IMR-90 (cell line): ENCODE data around the gene RGS19. TPM values are rescaled to one million over a fixed set of nuclear protein-coding genes. Genes with fewer than 3 reads are reported as not detected.

Source experiments
- ATAC-seq: fragments of 200-7000 bp; cut with Tn5 transposase; 2 replicates; pipeline ENCODE4 v1.9.1; 2020; ENCODE audit warnings: low read depth, mild to moderate bottlenecking, moderate library complexity
- BruUV-seq: library from RNA; stranded (reverse); fragments of 400-500 nt; replicated peaks from 2 replicates; lab custom pipeline; 2021; lab: Mats Ljungman, UMichigan
- CTCF ChIA-PET: fragments of 300-600 bp; formaldehyde crosslinking; extraction: SDS; loops from one replicate; lab custom pipeline; 2021; ENCODE audit warnings: antibody characterized with exemption; lab: Yijun Ruan, JAX
- POLR2A ChIA-PET: fragments of 300-600 bp; sonication (Branson Sonifier 250); formaldehyde crosslinking; loops from one replicate; lab custom pipeline; 2022; ENCODE audit warnings: antibody characterized with exemption; ENCODE audit not compliant: unreplicated experiment; lab: Charles Lee
- DNase-seq: peaks from one replicate; pipeline ENCODE4 v3.0.0; 2013
- H2AFZ ChIP-seq: replicated peaks from 2 replicates; pipeline ENCODE3; 2013; ENCODE audit warnings: low read length, mild to moderate bottlenecking; ENCODE audit not compliant: poor library complexity
- H2AK5ac ChIP-seq: 2 replicates; pipeline ENCODE4 v1.6.1; 2013; ENCODE audit warnings: low read depth, low read length, inconsistent platforms
- H2AK9ac ChIP-seq: replicated peaks from 2 replicates; pipeline ENCODE3; 2013; ENCODE audit warnings: mild to moderate bottlenecking, low read depth, low read length, moderate library complexity; ENCODE audit not compliant: poor library complexity
- H2BK120ac ChIP-seq: 2 replicates; pipeline ENCODE4 v1.6.1; 2013; ENCODE audit warnings: low read depth, low read length, inconsistent platforms
- H2BK15ac ChIP-seq: 3 replicates; pipeline ENCODE4 v1.6.1; 2013; ENCODE audit warnings: low read depth, low read length, inconsistent platforms
- H2BK20ac ChIP-seq: 2 replicates; pipeline ENCODE4 v1.6.1; 2013; ENCODE audit warnings: low read depth, mild to moderate bottlenecking, inconsistent platforms, low read length, moderate library complexity
- H2BK5ac ChIP-seq: 2 replicates; pipeline ENCODE4 v1.6.1; 2013; ENCODE audit warnings: mild to moderate bottlenecking, low read depth, low read length, inconsistent platforms; ENCODE audit not compliant: poor library complexity, severe bottlenecking
- H3K14ac ChIP-seq: replicated peaks from 2 replicates; pipeline ENCODE4 v1.6.1; 2013; ENCODE audit warnings: low read depth, low read length, inconsistent platforms
- H3K18ac ChIP-seq: 2 replicates; pipeline ENCODE4 v1.6.1; 2013; ENCODE audit warnings: low read depth, low read length, control low read depth
- H3K23ac ChIP-seq: 2 replicates; pipeline ENCODE4 v1.6.1; 2013; ENCODE audit warnings: low read depth, low read length, inconsistent platforms
- H3K27ac ChIP-seq: 2 replicates; pipeline ENCODE4 v1.5.1; 2013; ENCODE audit warnings: mild to moderate bottlenecking, control low read depth, low read length; ENCODE audit not compliant: insufficient read depth
- H3K27me3 ChIP-seq: 2 replicates; pipeline ENCODE4 v1.6.1; 2013; ENCODE audit warnings: low read length; ENCODE audit not compliant: control insufficient read depth, insufficient read depth
- H3K36me3 ChIP-seq: 2 replicates; pipeline ENCODE4 v1.6.1; 2013; ENCODE audit warnings: low read length, mixed read lengths; ENCODE audit not compliant: control insufficient read depth, insufficient read depth
- H3K4ac ChIP-seq: 2 replicates; pipeline ENCODE4 v1.6.1; 2013; ENCODE audit warnings: low read depth, low read length, inconsistent platforms
- H3K4me1 ChIP-seq: 2 replicates; pipeline ENCODE4 v1.6.1; 2013; ENCODE audit warnings: low read length, mixed read lengths; ENCODE audit not compliant: control insufficient read depth, insufficient read depth
- H3K4me2 ChIP-seq: 2 replicates; pipeline ENCODE4 v1.6.1; 2013; ENCODE audit warnings: low read depth, mild to moderate bottlenecking, control low read depth, low read length, moderate library complexity
- H3K4me3 ChIP-seq: 2 replicates; pipeline ENCODE4 v1.5.1; 2013; ENCODE audit warnings: low read depth, mild to moderate bottlenecking, control low read depth, low read length, moderate library complexity; ENCODE audit not compliant: insufficient read depth
- H3K56ac ChIP-seq: 2 replicates; pipeline ENCODE4 v1.6.1; 2013; ENCODE audit warnings: low read length, inconsistent platforms; ENCODE audit not compliant: insufficient read depth; ENCODE audit errors: extremely low read depth
- H3K79me1 ChIP-seq, 2 experiments: 2 replicates each; pipeline ENCODE4 v1.6.1; 2013; ENCODE audit warnings: low read length in 2 of 2, inconsistent platforms in 1 of 2, low read depth in 1 of 2
- H3K9ac ChIP-seq: 2 replicates; pipeline ENCODE4 v1.6.1; 2013; ENCODE audit warnings: low read depth, low read length, control low read depth
- H3K9me1 ChIP-seq: 2 replicates; pipeline ENCODE4 v1.6.1; 2013; ENCODE audit warnings: low read length, inconsistent platforms; ENCODE audit not compliant: insufficient read depth
- H3K9me3 ChIP-seq: 2 replicates; pipeline ENCODE4 v1.6.1; 2013; ENCODE audit warnings: low read length; ENCODE audit not compliant: control insufficient read depth, insufficient read depth
- H4K20me1 ChIP-seq: 2 replicates; pipeline ENCODE4 v1.6.1; 2013; ENCODE audit warnings: low read length, inconsistent platforms; ENCODE audit not compliant: insufficient read depth
- H4K5ac ChIP-seq: 2 replicates; pipeline ENCODE4 v1.6.1; 2013; ENCODE audit warnings: mild to moderate bottlenecking, low read depth, low read length, control low read depth
- H4K8ac ChIP-seq, 2 experiments: 2 replicates each; pipeline ENCODE4 v1.6.1; 2013; ENCODE audit warnings: low read depth in 2 of 2, low read length in 2 of 2, control low read depth in 1 of 2, inconsistent platforms in 1 of 2
- H4K91ac ChIP-seq: 2 replicates; pipeline ENCODE4 v1.6.1; 2013; ENCODE audit warnings: low read depth, low read length, inconsistent platforms; ENCODE audit not compliant: insufficient read depth
- BHLHE40 ChIP-seq: fragments of 150-350 bp; IDR thresholded peaks from 2 replicates; pipeline ENCODE4 v1.6.1; 2016; ENCODE audit warnings: mild to moderate bottlenecking, low read depth, low read length
- CHD1 ChIP-seq: IDR thresholded peaks from 2 replicates; pipeline ENCODE4 v1.6.1; 2012; ENCODE audit warnings: low read depth, low read length, improper control_type of control experiment
- MAFK ChIP-seq: IDR thresholded peaks from 2 replicates; pipeline ENCODE4 v1.6.1; 2012; ENCODE audit warnings: low read depth, low read length, improper control_type of control experiment
- MXI1 ChIP-seq: IDR thresholded peaks from 2 replicates; pipeline ENCODE4 v1.6.1; 2012; ENCODE audit warnings: low read depth, mild to moderate bottlenecking, low read length, moderate library complexity, borderline replicate concordance
- RCOR1 ChIP-seq: IDR thresholded peaks from 2 replicates; pipeline ENCODE4 v1.6.1; 2012; ENCODE audit warnings: mild to moderate bottlenecking, low read length, improper control_type of control experiment; ENCODE audit not compliant: insufficient replicate concordance
- SMC3 ChIP-seq: fragments of 150-350 bp; IDR thresholded peaks from 2 replicates; pipeline ENCODE4 v1.6.1; 2016; ENCODE audit warnings: low read depth, mild to moderate bottlenecking, antibody characterized with exemption, low read length, moderate library complexity
- WGBS, 2 experiments: methylation state at CpG; one replicate each; pipeline versions ENCODE4 v1.1.5 to v1.1.7; 2013; ENCODE audit warnings: missing lambda C conversion rate in 2 of 2; ENCODE audit not compliant: insufficient read length in 1 of 2; ENCODE audit errors: extremely low coverage in 2 of 2; 5-methylcytosine and 5-hydroxymethylcytosine counted together
- dilution Hi-C: fragments of 300-500 bp; cut with HindIII; formaldehyde crosslinking; loops from one replicate; pipeline ENCODE4 v1.14.3; 2018; ENCODE audit warnings: low sequenced_read_pairs; ENCODE audit not compliant: unreplicated experiment
- in situ Hi-C: fragments of 300-500 bp; cut with MboI; formaldehyde crosslinking; loops from 3 replicates; pipeline ENCODE4 v1.14.3; 2019; ENCODE audit warnings: low sequenced_read_pairs, inconsistent platforms, mixed read lengths
- intact Hi-C: fragments of 100-400 bp; cut with micrococcal nuclease; formaldehyde crosslinking; loops from 2 replicates; pipeline ENCODE4 v1.10.0; 2022
- polyA plus RNA-seq, 3 experiments: library from polyadenylated mRNA; depleted of rRNA; stranded (reverse); fragments of >200 nt; gene quantifications; 2 replicates each; pipeline ENCODE4 v1.2.3, GENCODE V29; 2012; ENCODE audit warnings: low replicate concordance in 1 of 3
- total RNA-seq: library from RNA; depleted of rRNA; stranded (reverse); fragments of >200 nt; gene quantifications from 2 replicates; pipeline ENCODE4 v1.2.3, GENCODE V29; 2012
- TF ChIP-seq, protein P1 (sequence below): conservative IDR thresholded peaks from 2 replicates; pipeline ENCODE4 v1.5.1; 2012; ENCODE audit warnings: mild to moderate bottlenecking, low read depth, low read length, improper control_type of control experiment

Gene RGS19
- total and polyA plus RNA-seq, 2 of the 4 experiments (the other 2 are of a cell fraction), result 7.7 to 17.5 TPM

DNA sequence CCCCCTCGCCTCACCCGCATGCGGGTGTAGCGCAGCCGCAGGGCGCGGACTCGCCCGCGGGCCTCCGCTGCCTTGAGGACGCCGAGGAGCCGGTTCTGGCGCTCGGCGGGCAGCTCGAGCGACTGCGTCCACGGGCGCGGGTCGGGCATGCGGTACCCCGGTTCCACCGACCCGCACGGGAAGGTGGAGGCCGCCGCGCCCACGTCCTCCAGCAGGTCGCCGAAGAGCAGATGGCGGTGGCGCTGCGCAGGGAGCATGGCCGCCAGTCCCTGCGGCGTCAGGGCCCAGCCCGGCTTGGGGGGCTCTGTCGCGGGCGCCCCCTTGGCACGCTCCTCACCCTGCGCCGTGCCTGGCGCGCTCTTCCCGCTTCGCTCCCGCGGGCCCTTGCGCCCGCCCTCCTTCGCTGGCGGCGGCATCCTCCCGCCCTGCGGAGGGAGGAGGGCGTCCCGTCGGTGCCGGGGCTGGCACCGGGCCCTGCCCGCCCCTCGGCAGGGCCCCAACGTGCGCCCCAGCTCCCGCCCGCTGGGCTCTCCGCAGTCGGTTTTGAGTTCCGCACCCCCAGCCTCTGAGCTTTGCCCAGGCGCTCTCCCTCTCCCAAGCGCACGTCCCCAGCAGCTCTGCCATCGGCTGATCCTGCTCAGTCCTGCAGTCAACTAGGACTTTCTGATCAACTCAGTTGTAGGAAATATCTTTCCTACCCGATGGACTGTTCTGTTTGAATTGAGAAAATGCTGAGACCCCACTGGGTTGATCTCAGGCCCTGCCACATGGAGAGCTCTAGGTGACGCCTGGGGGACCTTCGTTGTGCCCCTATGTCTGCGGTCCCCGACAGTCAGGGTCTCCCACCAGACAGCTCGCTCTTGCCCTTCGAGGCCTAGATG lies 4.7 kb upstream of the RGS19 start, which contains the start of gene LKAAEAR1:
TSS of gene LKAAEAR1 (minus strand) at position 595 of the 881 bp plus-strand sequence. CDS start at position 416, 179 bp downstream.
- no peaks in the 10 kb centered on the region for H3K9me1 ChIP-seq
- H2BK120ac ChIP-seq, result no peak within 1 kb of the TSS
- intact Hi-C loops, result loop anchor here (1.0 kb wide), 1 partner anchor 36 kb away; no protein-coding TSS in a partner anchor
- H3K27ac ChIP-seq, result no peak within 1 kb of the TSS
- H2AK9ac ChIP-seq, result no peak within 1 kb of the TSS
- H4K20me1 ChIP-seq, result peaks cover 15% of the 10 kb centered on the region
- DNase-seq, result no peak
- ChIA-PET POLR2A (no interaction called here), CTCF (interaction anchor here (0.6 to 1.3 kb wide), 5 partner anchors 25 to 177 kb away, joined by 3 to 6 read pairs (median 4); no protein-coding TSS in a partner anchor)
- H2AFZ ChIP-seq, result peak within 1 kb of the TSS; percentile 95
- dilution Hi-C loops, result no loop called here
- peaks cover 0 to 1% of the 10 kb centered on the region in 2 experiments; a peak in 2 of 4 replicates for H3K79me1 ChIP-seq
- H2BK20ac ChIP-seq, result no peak within 1 kb of the TSS
- no peak within 1 kb of the TSS for H4K5ac ChIP-seq
- H3K4me1 ChIP-seq, result peaks cover 7% of the 10 kb centered on the region
- TF ChIP-seq MAFK (no peak), CHD1 (no peak), SMC3 (no peak), RCOR1 (no peak), MXI1 (no peak), BHLHE40 (no peak)
- TF ChIP-seq, protein P1, sequence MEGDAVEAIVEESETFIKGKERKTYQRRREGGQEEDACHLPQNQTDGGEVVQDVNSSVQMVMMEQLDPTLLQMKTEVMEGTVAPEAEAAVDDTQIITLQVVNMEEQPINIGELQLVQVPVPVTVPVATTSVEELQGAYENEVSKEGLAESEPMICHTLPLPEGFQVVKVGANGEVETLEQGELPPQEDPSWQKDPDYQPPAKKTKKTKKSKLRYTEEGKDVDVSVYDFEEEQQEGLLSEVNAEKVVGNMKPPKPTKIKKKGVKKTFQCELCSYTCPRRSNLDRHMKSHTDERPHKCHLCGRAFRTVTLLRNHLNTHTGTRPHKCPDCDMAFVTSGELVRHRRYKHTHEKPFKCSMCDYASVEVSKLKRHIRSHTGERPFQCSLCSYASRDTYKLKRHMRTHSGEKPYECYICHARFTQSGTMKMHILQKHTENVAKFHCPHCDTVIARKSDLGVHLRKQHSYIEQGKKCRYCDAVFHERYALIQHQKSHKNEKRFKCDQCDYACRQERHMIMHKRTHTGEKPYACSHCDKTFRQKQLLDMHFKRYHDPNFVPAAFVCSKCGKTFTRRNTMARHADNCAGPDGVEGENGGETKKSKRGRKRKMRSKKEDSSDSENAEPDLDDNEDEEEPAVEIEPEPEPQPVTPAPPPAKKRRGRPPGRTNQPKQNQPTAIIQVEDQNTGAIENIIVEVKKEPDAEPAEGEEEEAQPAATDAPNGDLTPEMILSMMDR, result no peak
- H2AK5ac ChIP-seq, result no peak within 1 kb of the TSS
- no peaks in the 10 kb centered on the region for H3K36me3 ChIP-seq
- no peak within 1 kb of the TSS for H2BK15ac ChIP-seq
- H4K91ac ChIP-seq, result no peak within 1 kb of the TSS
- ATAC-seq, result no peak
- H3K4me3 ChIP-seq, result peak within 1 kb of the TSS; percentile 63
- H3K4ac ChIP-seq, result no peak within 1 kb of the TSS
- in situ Hi-C loops, result no loop called here
- BruUV-seq, result no TSS peak
- no peak within 1 kb of the TSS for H3K23ac ChIP-seq
- peak within 1 kb of the TSS; percentile 81 for H3K4me2 ChIP-seq
- WGBS, 2 experiments, result 1% methylated on average over 36 of the region's 86 CpGs; no CpG with 5 or more reads in 1 of the 2 experiments
- peaks cover 54% of the 10 kb centered on the region for H3K27me3 ChIP-seq
- H4K8ac ChIP-seq, result no peak within 1 kb of the TSS
- H2BK5ac ChIP-seq, result no peak within 1 kb of the TSS
- peaks cover 8% of the 10 kb centered on the region; the same call in 1 of the 2 replicates for H3K9me3 ChIP-seq
- no peak within 1 kb of the TSS for H3K18ac ChIP-seq
- no peak within 1 kb of the TSS; the same call in 1 of the 2 replicates for H3K9ac ChIP-seq
- H3K56ac ChIP-seq, result no peak within 1 kb of the TSS
- no peak within 1 kb of the TSS for H3K14ac ChIP-seq
